ENCODE results near the gene GBX1. TPM values are rescaled to one million over a fixed set of nuclear protein-coding genes. Genes with fewer than 3 reads are reported as not detected.

Gene GBX1
- total and polyA plus RNA-seq, 7 donors = 0.07 to 1.9 (median 0.65) TPM; not detected in 1

DNA sequence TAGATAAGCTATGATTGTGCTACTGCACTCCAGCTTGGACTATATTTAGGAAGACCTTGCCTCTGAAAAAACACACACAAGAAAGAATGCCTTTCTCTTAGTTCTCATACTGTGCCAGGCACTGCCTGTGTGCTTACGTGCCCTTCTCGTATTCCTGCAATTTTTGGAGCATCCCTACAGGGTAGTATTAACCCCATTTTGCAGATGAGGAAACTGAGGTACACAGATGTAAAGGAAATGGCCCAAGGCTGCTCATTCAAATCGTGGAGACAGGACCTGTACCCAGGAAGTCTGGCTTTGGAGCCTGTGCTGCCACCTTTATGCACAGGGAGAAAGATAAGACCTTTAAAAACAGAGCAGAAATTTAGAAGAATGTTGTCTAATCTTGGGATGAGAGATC is 64.5 kb downstream of the GBX1 start:
- Histone ChIP-seq H3K36me3 (ENCODE audit: insufficient read depth in 1 of 2, low read depth in 1 of 2) (peaks cover 0 to 8% of the 10 kb centered on the region in 2 donors), H3K4me3 (no peak overlapping the region), H3K4me1 (no peaks in the 10 kb centered on the region), H3K27me3 (ENCODE audit: insufficient read depth in 3 of 3, low read length in 2 of 3) (no peaks in the 10 kb centered on the region), H3K9me3 (no peaks in the 10 kb centered on the region), H3K27ac (no peak overlapping the region)
- ATAC-seq = no peak
- intact Hi-C loops (cut with DNase I) = no loop called here
- 75 to 90% (median 81%) methylated on average over 3 of the region's 3 CpGs for WGBS, 3 donors
- TF ChIP-seq, protein P1, sequence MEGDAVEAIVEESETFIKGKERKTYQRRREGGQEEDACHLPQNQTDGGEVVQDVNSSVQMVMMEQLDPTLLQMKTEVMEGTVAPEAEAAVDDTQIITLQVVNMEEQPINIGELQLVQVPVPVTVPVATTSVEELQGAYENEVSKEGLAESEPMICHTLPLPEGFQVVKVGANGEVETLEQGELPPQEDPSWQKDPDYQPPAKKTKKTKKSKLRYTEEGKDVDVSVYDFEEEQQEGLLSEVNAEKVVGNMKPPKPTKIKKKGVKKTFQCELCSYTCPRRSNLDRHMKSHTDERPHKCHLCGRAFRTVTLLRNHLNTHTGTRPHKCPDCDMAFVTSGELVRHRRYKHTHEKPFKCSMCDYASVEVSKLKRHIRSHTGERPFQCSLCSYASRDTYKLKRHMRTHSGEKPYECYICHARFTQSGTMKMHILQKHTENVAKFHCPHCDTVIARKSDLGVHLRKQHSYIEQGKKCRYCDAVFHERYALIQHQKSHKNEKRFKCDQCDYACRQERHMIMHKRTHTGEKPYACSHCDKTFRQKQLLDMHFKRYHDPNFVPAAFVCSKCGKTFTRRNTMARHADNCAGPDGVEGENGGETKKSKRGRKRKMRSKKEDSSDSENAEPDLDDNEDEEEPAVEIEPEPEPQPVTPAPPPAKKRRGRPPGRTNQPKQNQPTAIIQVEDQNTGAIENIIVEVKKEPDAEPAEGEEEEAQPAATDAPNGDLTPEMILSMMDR (IDR thresholded peaks at IDR 0.05) = no peak
- DNase-seq = no peak

DNA sequence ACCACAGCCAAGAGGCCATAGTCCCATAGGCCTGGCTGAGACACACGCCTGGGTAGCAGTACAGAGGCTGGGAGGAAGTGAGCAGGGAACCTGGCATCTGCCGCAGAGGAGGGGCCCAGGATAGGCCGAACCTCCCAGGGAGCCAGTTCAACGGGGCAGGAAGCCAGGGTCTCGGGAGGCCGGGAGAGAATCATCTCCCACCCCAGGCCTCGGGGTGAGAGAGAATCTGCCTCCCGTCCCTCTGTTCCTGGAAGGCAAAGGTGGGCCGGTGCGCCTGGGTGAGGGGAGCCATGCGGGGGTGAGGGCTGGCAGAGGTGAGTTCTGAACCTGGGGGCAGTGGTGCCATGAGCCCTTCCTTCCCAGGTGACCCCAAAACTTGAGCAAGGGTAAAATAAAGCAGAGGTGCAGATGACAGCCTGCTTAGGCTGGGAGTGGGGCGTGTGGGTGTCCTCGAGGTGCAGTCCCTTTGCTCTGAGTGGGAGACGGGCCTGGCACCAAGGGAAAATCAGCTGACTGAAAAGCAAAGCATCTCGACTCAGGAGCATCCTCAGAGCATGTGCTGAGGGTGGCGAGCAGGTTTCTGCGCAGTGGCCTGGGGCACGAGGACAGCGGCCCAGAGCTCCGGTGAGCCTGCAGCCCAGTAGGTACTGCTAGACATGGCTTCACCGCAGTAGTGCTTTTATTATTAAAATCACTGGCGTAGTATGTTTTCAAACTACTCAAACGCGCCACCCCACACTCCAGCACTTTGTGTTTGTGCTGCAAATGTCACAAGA is 65.7 kb downstream of the GBX1 start:
- H3K4me3 ChIP-seq = no peak overlapping the region
- intact Hi-C loops (cut with DNase I) = no loop called here
- no peaks in the 10 kb centered on the region for H3K27me3 ChIP-seq (ENCODE audit: insufficient read depth in 3 of 3, low read length in 2 of 3)
- 81 to 87% (median 86%) methylated on average over 23 to 24 of the region's 24 CpGs for WGBS, 3 donors
- peaks cover 0 to 8% of the 10 kb centered on the region in 2 donors for H3K36me3 ChIP-seq (ENCODE audit: insufficient read depth in 1 of 2, low read depth in 1 of 2)
- no peak for ATAC-seq
- peak in 1 of 2 donors; percentile 15 for DNase-seq
- no peaks in the 10 kb centered on the region for H3K4me1 ChIP-seq
- no peaks in the 10 kb centered on the region for H3K9me3 ChIP-seq
- TF ChIP-seq, protein P1 (IDR thresholded peaks at IDR 0.05) = no peak
- H3K27ac ChIP-seq = no peak overlapping the region

DNA sequence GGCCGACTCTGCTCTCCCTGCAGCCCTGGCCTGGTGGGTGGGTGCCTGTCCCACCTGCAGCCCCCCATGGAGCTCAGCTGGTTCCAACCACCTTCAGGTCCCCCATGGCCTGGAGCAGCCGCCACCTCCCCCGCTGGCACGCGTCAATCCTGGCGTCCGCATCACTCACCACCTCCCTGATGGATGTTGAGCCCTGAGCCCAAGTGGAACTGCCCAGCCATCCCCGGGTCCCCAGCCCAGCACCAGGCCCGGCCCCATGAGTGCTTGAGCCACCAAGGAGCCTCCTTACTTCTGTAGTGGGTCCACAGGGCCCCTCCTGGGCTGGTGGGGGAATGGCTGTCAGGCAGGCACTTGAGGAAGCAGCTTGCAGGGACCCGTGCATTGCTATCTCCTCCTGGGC is 66.6 kb downstream of the GBX1 start:
- ATAC-seq (no peak), DNase-seq (peak in 1 of 2 donors; percentile 12)
- peaks cover 0 to 8% of the 10 kb centered on the region in 2 donors for H3K36me3 ChIP-seq (ENCODE audit: insufficient read depth in 1 of 2, low read depth in 1 of 2)
- H3K4me3 ChIP-seq = no peak overlapping the region
- H3K27me3 ChIP-seq (ENCODE audit: insufficient read depth in 3 of 3, low read length in 2 of 3) = no peaks in the 10 kb centered on the region
- WGBS, 3 donors = 89 to 95% (median 90%) methylated on average over 10 of the region's 10 CpGs
- H3K9me3 ChIP-seq = no peaks in the 10 kb centered on the region
- intact Hi-C loops (cut with DNase I) = no loop called here
- H3K27ac ChIP-seq = no peak overlapping the region
- H3K4me1 ChIP-seq = no peaks in the 10 kb centered on the region
- TF ChIP-seq, protein P1 (IDR thresholded peaks at IDR 0.05) = no peak

DNA sequence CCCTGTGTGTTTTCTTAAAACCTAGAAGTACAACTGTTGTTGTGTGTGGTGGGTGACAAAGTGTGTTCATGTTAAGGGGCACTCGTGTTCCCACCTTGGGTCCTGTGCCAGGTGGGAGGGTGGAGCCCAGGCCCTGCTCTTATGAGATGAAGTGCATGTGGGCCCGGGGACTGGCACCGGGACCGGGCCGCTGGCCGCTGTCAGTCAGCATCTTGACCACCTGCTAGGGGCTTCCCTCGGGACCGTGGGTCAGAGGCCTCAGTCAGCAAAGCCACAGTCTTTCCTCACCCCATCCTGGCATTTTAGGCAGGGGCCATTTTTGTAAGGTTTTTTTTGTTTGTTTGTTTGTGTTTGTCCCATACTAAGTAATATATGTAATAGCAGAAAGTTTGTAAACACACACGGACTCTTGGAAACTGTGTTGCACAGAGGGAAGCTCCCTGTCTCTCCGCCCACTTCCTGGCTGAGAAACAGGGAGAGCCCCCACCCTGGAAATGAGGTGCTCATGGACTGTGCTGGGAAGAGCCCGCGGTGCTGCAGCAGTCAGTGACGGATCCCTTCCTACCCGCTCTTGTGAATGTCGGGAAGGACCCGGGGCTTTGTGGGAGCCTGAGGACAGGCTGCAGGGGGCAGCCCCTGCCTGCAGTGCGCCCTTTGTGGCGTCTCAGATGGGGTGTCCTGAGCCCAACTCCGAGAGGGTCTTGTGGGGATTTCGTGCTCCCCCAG is 67.8 kb downstream of the GBX1 start:
- intact Hi-C loops (cut with DNase I) = no loop called here
- H3K9me3 ChIP-seq = no peaks in the 10 kb centered on the region
- no peak overlapping the region for H3K4me3 ChIP-seq
- TF ChIP-seq, protein P1 (IDR thresholded peaks at IDR 0.05) = no peak
- H3K36me3 ChIP-seq (ENCODE audit: insufficient read depth in 1 of 2, low read depth in 1 of 2) = peaks cover 0 to 2% of the 10 kb centered on the region in 2 donors
- no peaks in the 10 kb centered on the region for H3K27me3 ChIP-seq (ENCODE audit: insufficient read depth in 3 of 3, low read length in 2 of 3)
- no peak overlapping the region for H3K27ac ChIP-seq
- ATAC-seq (peak in 1 of 4 donors; percentile 21), DNase-seq (peak in 1 of 2 donors; percentile 11)
- no peaks in the 10 kb centered on the region for H3K4me1 ChIP-seq
- WGBS, 3 donors = 49 to 53% (median 50%) methylated on average over 20 of the region's 20 CpGs

Other genes with a start within 250 kb of the GBX1 start
- under 1 TPM; 0.21 to 0.39 (median 0.22) TPM for gene KCNH2, start 189.4 kb downstream of the GBX1 start, total RNA-seq
- gene KCNH2, start 189.4 kb downstream of the GBX1 start, polyA plus RNA-seq = under 1 TPM; 0.18 to 0.48 (median 0.20) TPM
- gene NOS3, start 176.7 kb downstream of the GBX1 start, total RNA-seq = 10 to 100 TPM in 1 of 4 donors, 1 to 10 TPM in 3; 5.8 to 13.2 (median 6.3) TPM
- gene NOS3, start 176.7 kb downstream of the GBX1 start, polyA plus RNA-seq = 1 to 10 TPM; 1.4 to 5.7 (median 5.0) TPM
- not detected for gene ATG9B, start 143.2 kb downstream of the GBX1 start, total RNA-seq
- under 1 TPM; 0.12 to 0.18 (median 0.18) TPM for gene ATG9B, start 143.2 kb downstream of the GBX1 start, polyA plus RNA-seq
- 10 to 100 TPM; 13.2 to 20.7 (median 19.2) TPM for gene ABCB8, start 139.2 kb downstream of the GBX1 start, total RNA-seq
- 10 to 100 TPM in 2 of 3 donors, 1 to 10 TPM in 1; 9.3 to 16.6 (median 12.9) TPM for gene ABCB8, start 139.2 kb downstream of the GBX1 start, polyA plus RNA-seq
- gene ASIC3, start 119.2 kb downstream of the GBX1 start, total RNA-seq = 1 to 10 TPM; 2.1 to 6.2 (median 3.9) TPM
- gene ASIC3, start 119.2 kb downstream of the GBX1 start, polyA plus RNA-seq = 1 to 10 TPM; 1.8 to 5.0 (median 1.8) TPM
- gene CDK5, start 109.8 kb downstream of the GBX1 start, total RNA-seq = 1 to 10 TPM; 3.8 to 6.4 (median 5.4) TPM
- 10 to 100 TPM in 1 of 3 donors, 1 to 10 TPM in 2; 5.7 to 15.2 (median 6.2) TPM for gene CDK5, start 109.8 kb downstream of the GBX1 start, polyA plus RNA-seq
- gene SLC4A2, start 108.1 kb downstream of the GBX1 start, total RNA-seq = 10 to 100 TPM; 26.5 to 36.0 (median 31.3) TPM
- 10 to 100 TPM; 26.9 to 39.8 (median 33.5) TPM for gene SLC4A2, start 108.1 kb downstream of the GBX1 start, polyA plus RNA-seq
- gene FASTK, start 86.9 kb downstream of the GBX1 start, total RNA-seq = 100 to 1,000 TPM in 3 of 4 donors, 10 to 100 TPM in 1; 87.1 to 126 (median 111) TPM
- gene FASTK, start 86.9 kb downstream of the GBX1 start, polyA plus RNA-seq = 100 to 1,000 TPM; 132 to 194 (median 151) TPM
- gene TMUB1, start 84.2 kb downstream of the GBX1 start, total RNA-seq = 10 to 100 TPM; 41.7 to 55.5 (median 44.4) TPM
- gene TMUB1, start 84.2 kb downstream of the GBX1 start, polyA plus RNA-seq = 100 to 1,000 TPM in 1 of 3 donors, 10 to 100 TPM in 2; 76.9 to 121 (median 85.3) TPM
- 10 to 100 TPM; 39.3 to 52.2 (median 51.4) TPM for gene AGAP3, start 81.2 kb downstream of the GBX1 start, total RNA-seq
- gene AGAP3, start 81.2 kb downstream of the GBX1 start, polyA plus RNA-seq = 10 to 100 TPM; 38.4 to 75.3 (median 44.7) TPM
- gene ASB10, start 19.6 kb upstream of the GBX1 start, total RNA-seq = 10 to 100 TPM in 3 of 4 donors, 1 to 10 TPM in 1; 9.7 to 29.6 (median 23.0) TPM
- 10 to 100 TPM in 2 of 3 donors, 1 to 10 TPM in 1; 3.8 to 25.2 (median 22.5) TPM for gene ASB10, start 19.6 kb upstream of the GBX1 start, polyA plus RNA-seq
- gene H2BK1, start 42.8 kb upstream of the GBX1 start, total RNA-seq = under 1 TPM in 1 of 4 donors, not detected in 3; 0.83 TPM
- gene H2BK1, start 42.8 kb upstream of the GBX1 start, polyA plus RNA-seq = not detected
- gene ABCF2, start 59.5 kb upstream of the GBX1 start, total RNA-seq = 10 to 100 TPM; 35.7 to 66.7 (median 57.5) TPM
- 10 to 100 TPM; 49.8 to 94.0 (median 66.3) TPM for gene ABCF2, start 59.5 kb upstream of the GBX1 start, polyA plus RNA-seq
- gene CHPF2, start 64.8 kb upstream of the GBX1 start, total RNA-seq = 10 to 100 TPM in 3 of 4 donors, 1 to 10 TPM in 1; 8.8 to 19.8 (median 11.4) TPM
- 10 to 100 TPM in 1 of 3 donors, 1 to 10 TPM in 2; 5.3 to 19.2 (median 8.0) TPM for gene CHPF2, start 64.8 kb upstream of the GBX1 start, polyA plus RNA-seq
- 100 to 1,000 TPM in 3 of 4 donors, 10 to 100 TPM in 1; 92.5 to 138 (median 108) TPM for gene SMARCD3, start 81.0 kb upstream of the GBX1 start, total RNA-seq
- gene SMARCD3, start 81.0 kb upstream of the GBX1 start, polyA plus RNA-seq = 10 to 100 TPM; 38.3 to 75.8 (median 58.5) TPM
- gene NUB1, start 174.1 kb upstream of the GBX1 start, total RNA-seq = 10 to 100 TPM; 38.2 to 56.2 (median 50.0) TPM
- gene NUB1, start 174.1 kb upstream of the GBX1 start, polyA plus RNA-seq = 10 to 100 TPM; 23.6 to 46.6 (median 33.2) TPM
- gene WDR86, start 242.3 kb upstream of the GBX1 start, total RNA-seq = under 1 TPM in 3 of 4 donors, not detected in 1; 0.29 to 0.44 (median 0.34) TPM
- gene WDR86, start 242.3 kb upstream of the GBX1 start, polyA plus RNA-seq = under 1 TPM in 2 of 3 donors, not detected in 1; 0.03 to 0.20 TPM

All from psoas muscle (tissue), 8 donors.